SK-N-SH treated with all-trans-retinoic acid at 6 μM for 48 hours (cell line): ENCODE measurements around the gene SLC7A5.
"Not testable (repeated sequence)": the region's sequence is repeated elsewhere in the genome, so short reads cannot be mapped to it uniquely, and the experiment has no call there.

Experiments
- ATAC-seq: fragments of 200-7000 bp; cut with Tn5 transposase; 3 replicates; pipeline ENCODE4 v1.9.1; 2020; ENCODE audit warnings: mild to moderate bottlenecking, moderate library complexity
- BACH2 ChIP-seq: fragments of 250-450 bp; sonication (Bioruptor Pico); IDR thresholded peaks from 2 replicates; pipeline ENCODE4 v1.9.0; 2021; ENCODE audit warnings: mild to moderate bottlenecking, borderline replicate concordance
- CSDC2 ChIP-seq: fragments of 250-450 bp; sonication (Bioruptor Pico); IDR thresholded peaks from 2 replicates; pipeline ENCODE4 v1.5.0; 2020; ENCODE audit warnings: mild to moderate bottlenecking, moderate library complexity
- ESRRG ChIP-seq: fragments of 250-450 bp; sonication (Bioruptor Pico); IDR thresholded peaks from 2 replicates; pipeline ENCODE4 v1.6.1; 2021; ENCODE audit warnings: mild to moderate bottlenecking
- GLIS3 ChIP-seq: fragments of 250-450 bp; sonication (Bioruptor Pico); IDR thresholded peaks from 2 replicates; pipeline ENCODE4 v1.5.0; 2020; ENCODE audit warnings: mild to moderate bottlenecking, moderate library complexity
- ISL1 ChIP-seq: fragments of 250-450 bp; sonication (Bioruptor Pico); IDR thresholded peaks from 2 replicates; pipeline ENCODE4 v2.1.2; 2022; ENCODE audit warnings: mild to moderate bottlenecking, moderate library complexity
- PPARA ChIP-seq: fragments of 250-450 bp; sonication (Bioruptor Pico); IDR thresholded peaks from 2 replicates; pipeline ENCODE4 v1.5.0; 2020; ENCODE audit warnings: mild to moderate bottlenecking, borderline replicate concordance
- RARB ChIP-seq: fragments of 250-450 bp; sonication (Bioruptor Pico); IDR thresholded peaks from 2 replicates; pipeline ENCODE4 v1.8.0; 2021; ENCODE audit warnings: mild to moderate bottlenecking, moderate library complexity
- TCF4 ChIP-seq: fragments of 250-450 bp; sonication (Bioruptor Pico); IDR thresholded peaks from 2 replicates; pipeline ENCODE4 v1.8.0; 2021; ENCODE audit warnings: mild to moderate bottlenecking, moderate library complexity, borderline replicate concordance
- ZC3H10 ChIP-seq: fragments of 250-450 bp; sonication (Bioruptor Pico); IDR thresholded peaks from 2 replicates; pipeline ENCODE4 v1.5.1; 2021; ENCODE audit warnings: mild to moderate bottlenecking, moderate library complexity
- ZFP3 ChIP-seq: fragments of 250-450 bp; sonication (Bioruptor Pico); IDR thresholded peaks from 2 replicates; pipeline ENCODE4 v1.5.0; 2020; ENCODE audit warnings: mild to moderate bottlenecking, moderate library complexity
- ZFP30 ChIP-seq: fragments of 450-650 bp; formaldehyde crosslinking; IDR thresholded peaks from 2 replicates; pipeline ENCODE4 v1.5.0; 2022; ENCODE audit warnings: mild to moderate bottlenecking, moderate library complexity
- ZNF70 ChIP-seq: fragments of 450-650 bp; formaldehyde crosslinking; IDR thresholded peaks from 2 replicates; pipeline ENCODE4 v1.5.0; 2020; ENCODE audit warnings: mild to moderate bottlenecking, moderate library complexity
- ZNF8 ChIP-seq: fragments of 450-650 bp; formaldehyde crosslinking; IDR thresholded peaks from 2 replicates; pipeline ENCODE4 v1.5.0; 2020; ENCODE audit warnings: mild to moderate bottlenecking, moderate library complexity
- TF ChIP-seq, protein P1 (sequence below): fragments of 250-450 bp; sonication (Bioruptor Pico); IDR thresholded peaks from 2 replicates; pipeline ENCODE4 v1.5.1; 2020; ENCODE audit warnings: low read depth, mild to moderate bottlenecking, moderate library complexity
- TF ChIP-seq, protein P2 (sequence below): fragments of 250-450 bp; sonication (Bioruptor Pico); IDR thresholded peaks from 2 replicates; pipeline ENCODE4 v1.8.0; 2020; ENCODE audit warnings: mild to moderate bottlenecking, moderate library complexity, borderline replicate concordance
- TF ChIP-seq, protein P3 (sequence below): fragments of 250-450 bp; sonication (Bioruptor Pico); IDR thresholded peaks from 2 replicates; pipeline ENCODE4 v1.5.1; 2021; ENCODE audit warnings: mild to moderate bottlenecking, moderate library complexity
- TF ChIP-seq, protein P4 (sequence below): fragments of 250-450 bp; sonication (Bioruptor Pico); IDR thresholded peaks from 2 replicates; pipeline ENCODE4 v1.5.0; 2020; ENCODE audit warnings: mild to moderate bottlenecking, moderate library complexity
- TF ChIP-seq, protein P5 (sequence below): fragments of 250-450 bp; sonication (Bioruptor Pico); IDR thresholded peaks from 2 replicates; pipeline ENCODE4 v1.8.0; 2021; ENCODE audit warnings: low read depth, mild to moderate bottlenecking, moderate library complexity, borderline replicate concordance

The SLC7A5 gene

DNA sequence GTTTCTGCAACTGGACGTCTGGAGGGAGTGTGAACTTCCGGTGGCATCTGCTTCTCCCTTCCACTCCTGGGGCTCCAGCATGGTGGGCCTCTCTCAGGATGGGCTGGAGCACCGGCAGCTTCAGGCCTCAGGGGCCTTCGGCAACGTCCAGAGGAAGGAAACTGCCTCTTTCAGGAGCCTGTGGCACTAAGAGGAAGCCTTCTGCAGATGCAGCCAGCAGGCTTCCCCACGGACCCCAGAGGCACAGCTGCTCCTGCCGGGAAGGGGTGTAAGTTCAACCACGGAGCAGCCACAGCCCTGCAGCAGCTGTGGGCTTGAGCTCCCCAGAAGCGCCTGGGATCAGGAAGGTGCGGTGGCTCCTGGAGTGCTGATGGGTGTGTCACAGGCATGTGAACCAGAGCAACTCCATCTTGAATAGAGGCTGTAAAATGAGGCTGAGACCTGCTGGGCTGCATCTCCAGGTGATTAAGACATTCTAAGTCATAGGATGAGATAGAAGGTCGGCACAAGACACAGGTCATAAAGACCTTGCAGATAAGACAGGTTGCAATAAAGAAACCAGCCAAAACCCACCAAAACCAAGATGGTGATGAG is 52.7 kb downstream of the SLC7A5 start:
- ATAC-seq, result no peak
- TF ChIP-seq ZNF8 (CRISPR knock-in tag) (no peak), ZFP30 (CRISPR knock-in tag) (no peak), RARB (CRISPR knock-in tag) (no peak), ZC3H10 (CRISPR knock-in tag) (no peak)
- TF ChIP-seq, protein P1, sequence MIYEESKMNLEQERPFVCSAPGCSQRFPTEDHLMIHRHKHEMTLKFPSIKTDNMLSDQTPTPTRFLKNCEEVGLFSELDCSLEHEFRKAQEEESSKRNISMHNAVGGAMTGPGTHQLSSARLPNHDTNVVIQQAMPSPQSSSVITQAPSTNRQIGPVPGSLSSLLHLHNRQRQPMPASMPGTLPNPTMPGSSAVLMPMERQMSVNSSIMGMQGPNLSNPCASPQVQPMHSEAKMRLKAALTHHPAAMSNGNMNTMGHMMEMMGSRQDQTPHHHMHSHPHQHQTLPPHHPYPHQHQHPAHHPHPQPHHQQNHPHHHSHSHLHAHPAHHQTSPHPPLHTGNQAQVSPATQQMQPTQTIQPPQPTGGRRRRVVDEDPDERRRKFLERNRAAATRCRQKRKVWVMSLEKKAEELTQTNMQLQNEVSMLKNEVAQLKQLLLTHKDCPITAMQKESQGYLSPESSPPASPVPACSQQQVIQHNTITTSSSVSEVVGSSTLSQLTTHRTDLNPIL, result no peak
- TF ChIP-seq, all 23 proteins: peak for 0

DNA sequence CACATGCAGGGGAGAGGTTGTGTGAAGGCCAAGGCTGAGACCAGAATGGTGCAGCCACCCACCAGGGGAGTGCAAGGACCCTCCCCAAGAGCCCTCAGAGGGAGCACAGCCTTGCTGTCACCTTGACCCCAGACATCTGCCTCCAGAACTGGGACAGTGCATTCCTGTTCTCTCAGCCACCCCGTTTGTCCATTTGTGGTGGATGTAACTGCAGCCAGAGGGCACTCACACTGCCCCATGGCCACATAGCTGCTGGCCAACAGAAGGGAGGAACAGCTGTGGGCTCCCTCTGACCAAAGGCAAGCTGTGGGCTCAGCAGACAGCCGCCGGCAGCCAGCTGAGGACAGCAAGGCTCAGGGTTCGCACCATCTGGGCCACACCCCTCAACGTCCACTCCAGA is 53.7 kb downstream of the SLC7A5 start:
- TF ChIP-seq ZC3H10 (CRISPR knock-in tag), result no peak
- TF ChIP-seq, protein P2, sequence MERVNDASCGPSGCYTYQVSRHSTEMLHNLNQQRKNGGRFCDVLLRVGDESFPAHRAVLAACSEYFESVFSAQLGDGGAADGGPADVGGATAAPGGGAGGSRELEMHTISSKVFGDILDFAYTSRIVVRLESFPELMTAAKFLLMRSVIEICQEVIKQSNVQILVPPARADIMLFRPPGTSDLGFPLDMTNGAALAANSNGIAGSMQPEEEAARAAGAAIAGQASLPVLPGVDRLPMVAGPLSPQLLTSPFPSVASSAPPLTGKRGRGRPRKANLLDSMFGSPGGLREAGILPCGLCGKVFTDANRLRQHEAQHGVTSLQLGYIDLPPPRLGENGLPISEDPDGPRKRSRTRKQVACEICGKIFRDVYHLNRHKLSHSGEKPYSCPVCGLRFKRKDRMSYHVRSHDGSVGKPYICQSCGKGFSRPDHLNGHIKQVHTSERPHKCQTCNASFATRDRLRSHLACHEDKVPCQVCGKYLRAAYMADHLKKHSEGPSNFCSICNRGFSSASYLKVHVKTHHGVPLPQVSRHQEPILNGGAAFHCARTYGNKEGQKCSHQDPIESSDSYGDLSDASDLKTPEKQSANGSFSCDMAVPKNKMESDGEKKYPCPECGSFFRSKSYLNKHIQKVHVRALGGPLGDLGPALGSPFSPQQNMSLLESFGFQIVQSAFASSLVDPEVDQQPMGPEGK, result no peak
- no peak for TF ChIP-seq ZFP30 (CRISPR knock-in tag)
- TF ChIP-seq, all 23 proteins: peak for 0
- ATAC-seq, result no peak

DNA sequence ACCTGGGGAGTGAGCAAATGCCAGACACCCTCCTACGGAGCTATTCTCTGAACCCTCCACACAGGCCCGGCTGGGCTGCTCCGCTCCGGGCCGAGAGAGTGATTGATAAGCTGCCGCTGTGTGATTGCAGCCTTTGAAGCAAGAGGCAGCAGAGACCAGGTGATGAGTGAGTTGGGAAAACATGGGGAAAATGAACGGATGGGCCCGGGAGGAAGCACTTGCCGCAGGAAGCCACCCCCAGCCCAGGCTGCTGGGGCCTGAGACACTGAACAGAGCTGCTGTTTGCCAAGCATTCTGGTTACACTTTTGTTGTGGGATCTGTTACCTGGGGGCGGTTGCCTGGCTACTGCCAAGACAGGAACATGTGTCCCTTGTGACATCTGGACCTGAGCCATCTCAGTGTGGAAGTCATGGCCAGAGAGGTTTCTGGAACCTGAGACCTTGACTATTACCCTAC is 57.1 kb downstream of the SLC7A5 start:
- ATAC-seq, result no peak
- no peak for TF ChIP-seq CSDC2 (CRISPR knock-in tag)
- no peak for TF ChIP-seq PPARA (CRISPR knock-in tag)
- no peak for TF ChIP-seq TCF4 (CRISPR knock-in tag)
- TF ChIP-seq, protein P1, result no peak
- TF ChIP-seq, protein P3, sequence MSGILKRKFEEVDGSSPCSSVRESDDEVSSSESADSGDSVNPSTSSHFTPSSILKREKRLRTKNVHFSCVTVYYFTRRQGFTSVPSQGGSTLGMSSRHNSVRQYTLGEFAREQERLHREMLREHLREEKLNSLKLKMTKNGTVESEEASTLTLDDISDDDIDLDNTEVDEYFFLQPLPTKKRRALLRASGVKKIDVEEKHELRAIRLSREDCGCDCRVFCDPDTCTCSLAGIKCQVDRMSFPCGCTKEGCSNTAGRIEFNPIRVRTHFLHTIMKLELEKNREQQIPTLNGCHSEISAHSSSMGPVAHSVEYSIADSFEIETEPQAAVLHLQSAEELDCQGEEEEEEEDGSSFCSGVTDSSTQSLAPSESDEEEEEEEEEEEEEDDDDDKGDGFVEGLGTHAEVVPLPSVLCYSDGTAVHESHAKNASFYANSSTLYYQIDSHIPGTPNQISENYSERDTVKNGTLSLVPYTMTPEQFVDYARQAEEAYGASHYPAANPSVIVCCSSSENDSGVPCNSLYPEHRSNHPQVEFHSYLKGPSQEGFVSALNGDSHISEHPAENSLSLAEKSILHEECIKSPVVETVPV (CRISPR knock-in tag), result no peak
- no peak for TF ChIP-seq ZFP3 (CRISPR knock-in tag)
- no peak for TF ChIP-seq ZFP30 (CRISPR knock-in tag)
- TF ChIP-seq, protein P2, result no peak
- TF ChIP-seq RARB (CRISPR knock-in tag), result no peak
- TF ChIP-seq ZNF70 (CRISPR knock-in tag), result no peak
- no peak for TF ChIP-seq ZNF8 (CRISPR knock-in tag)

DNA sequence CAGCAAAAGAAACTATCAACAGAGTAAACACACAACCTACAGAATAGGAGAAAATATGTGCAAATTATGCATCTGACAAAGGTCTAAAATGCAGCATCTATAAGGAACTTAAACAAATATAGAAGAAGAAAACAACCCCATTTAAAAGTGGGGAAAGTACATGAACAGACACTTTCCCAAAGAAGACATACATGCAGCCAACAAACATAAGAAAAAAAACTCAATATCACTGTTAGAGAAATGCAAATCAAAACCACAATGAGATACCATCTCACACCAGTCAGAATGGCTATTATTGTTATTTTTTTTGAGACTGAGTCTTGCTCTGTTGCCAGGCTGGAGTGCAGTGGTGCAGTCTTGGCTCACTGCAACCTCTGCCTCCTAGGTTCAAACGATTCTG is 57.9 kb downstream of the SLC7A5 start:
- not testable (repeated sequence) for ATAC-seq

DNA sequence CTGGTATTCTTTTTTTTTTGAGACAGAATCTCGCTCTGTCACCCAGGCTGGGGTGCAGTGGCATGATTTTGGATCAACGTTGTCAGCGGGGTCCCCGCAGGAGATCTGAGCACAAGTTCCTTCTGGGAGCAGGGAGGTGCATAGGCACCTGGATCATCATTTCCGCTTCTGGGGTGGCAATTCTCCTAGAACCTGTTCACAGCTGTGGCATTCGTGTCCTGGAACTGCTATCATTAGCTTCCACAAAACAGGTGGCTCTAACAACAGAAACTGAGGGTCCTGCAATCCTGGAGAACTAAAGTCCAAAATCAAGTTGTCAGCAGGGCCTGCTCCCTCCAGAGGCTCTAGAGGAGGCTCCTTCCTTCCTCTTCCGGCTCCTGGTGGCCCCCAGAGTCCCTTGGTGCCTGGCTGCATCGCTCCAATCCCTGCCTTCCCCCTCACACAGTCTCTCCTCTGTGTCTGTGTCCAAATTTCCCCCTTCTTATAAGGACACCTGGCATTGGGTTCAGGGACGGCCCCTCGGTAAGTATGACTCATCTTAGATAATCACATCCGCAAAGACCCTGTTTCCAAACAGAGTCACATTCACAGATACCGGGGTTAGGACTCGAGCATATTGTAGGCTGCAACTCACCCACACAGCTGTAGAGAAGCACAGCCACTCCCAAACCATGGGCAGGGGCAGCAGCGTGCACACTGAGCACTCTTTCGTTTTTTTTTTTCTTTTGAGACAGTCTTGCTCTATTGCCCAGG is 60.0 kb downstream of the SLC7A5 start:
- ATAC-seq, result no peak
- TF ChIP-seq ZC3H10 (CRISPR knock-in tag) (no peak), ZFP3 (CRISPR knock-in tag) (no peak), TCF4 (CRISPR knock-in tag) (no peak), GLIS3 (CRISPR knock-in tag) (no peak), BACH2 (CRISPR knock-in tag) (no peak), ESRRG (CRISPR knock-in tag) (no peak), ISL1 (CRISPR knock-in tag) (no peak), ZNF8 (CRISPR knock-in tag) (no peak)
- TF ChIP-seq, protein P1, result no peak
- TF ChIP-seq, protein P4, sequence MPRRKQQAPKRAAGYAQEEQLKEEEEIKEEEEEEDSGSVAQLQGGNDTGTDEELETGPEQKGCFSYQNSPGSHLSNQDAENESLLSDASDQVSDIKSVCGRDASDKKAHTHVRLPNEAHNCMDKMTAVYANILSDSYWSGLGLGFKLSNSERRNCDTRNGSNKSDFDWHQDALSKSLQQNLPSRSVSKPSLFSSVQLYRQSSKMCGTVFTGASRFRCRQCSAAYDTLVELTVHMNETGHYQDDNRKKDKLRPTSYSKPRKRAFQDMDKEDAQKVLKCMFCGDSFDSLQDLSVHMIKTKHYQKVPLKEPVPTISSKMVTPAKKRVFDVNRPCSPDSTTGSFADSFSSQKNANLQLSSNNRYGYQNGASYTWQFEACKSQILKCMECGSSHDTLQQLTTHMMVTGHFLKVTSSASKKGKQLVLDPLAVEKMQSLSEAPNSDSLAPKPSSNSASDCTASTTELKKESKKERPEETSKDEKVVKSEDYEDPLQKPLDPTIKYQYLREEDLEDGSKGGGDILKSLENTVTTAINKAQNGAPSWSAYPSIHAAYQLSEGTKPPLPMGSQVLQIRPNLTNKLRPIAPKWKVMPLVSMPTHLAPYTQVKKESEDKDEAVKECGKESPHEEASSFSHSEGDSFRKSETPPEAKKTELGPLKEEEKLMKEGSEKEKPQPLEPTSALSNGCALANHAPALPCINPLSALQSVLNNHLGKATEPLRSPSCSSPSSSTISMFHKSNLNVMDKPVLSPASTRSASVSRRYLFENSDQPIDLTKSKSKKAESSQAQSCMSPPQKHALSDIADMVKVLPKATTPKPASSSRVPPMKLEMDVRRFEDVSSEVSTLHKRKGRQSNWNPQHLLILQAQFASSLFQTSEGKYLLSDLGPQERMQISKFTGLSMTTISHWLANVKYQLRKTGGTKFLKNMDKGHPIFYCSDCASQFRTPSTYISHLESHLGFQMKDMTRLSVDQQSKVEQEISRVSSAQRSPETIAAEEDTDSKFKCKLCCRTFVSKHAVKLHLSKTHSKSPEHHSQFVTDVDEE (CRISPR knock-in tag), result no peak
- TF ChIP-seq, protein P5, sequence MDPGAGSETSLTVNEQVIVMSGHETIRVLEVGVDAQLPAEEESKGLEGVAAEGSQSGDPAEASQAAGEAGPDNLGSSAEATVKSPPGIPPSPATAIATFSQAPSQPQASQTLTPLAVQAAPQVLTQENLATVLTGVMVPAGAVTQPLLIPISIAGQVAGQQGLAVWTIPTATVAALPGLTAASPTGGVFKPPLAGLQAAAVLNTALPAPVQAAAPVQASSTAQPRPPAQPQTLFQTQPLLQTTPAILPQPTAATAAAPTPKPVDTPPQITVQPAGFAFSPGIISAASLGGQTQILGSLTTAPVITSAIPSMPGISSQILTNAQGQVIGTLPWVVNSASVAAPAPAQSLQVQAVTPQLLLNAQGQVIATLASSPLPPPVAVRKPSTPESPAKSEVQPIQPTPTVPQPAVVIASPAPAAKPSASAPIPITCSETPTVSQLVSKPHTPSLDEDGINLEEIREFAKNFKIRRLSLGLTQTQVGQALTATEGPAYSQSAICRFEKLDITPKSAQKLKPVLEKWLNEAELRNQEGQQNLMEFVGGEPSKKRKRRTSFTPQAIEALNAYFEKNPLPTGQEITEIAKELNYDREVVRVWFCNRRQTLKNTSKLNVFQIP (CRISPR knock-in tag), result no peak
